Peyer's patch (tissue), 4 donors: ENCODE measurements around the gene MTMR12.

Source experiments
- POLR2A ChIP-seq, 2 donors: fragments of 450-650 bp; IDR thresholded peaks; one replicate each; pipeline ENCODE4 v1.5.1; 2017; ENCODE audit warnings: antibody characterized with exemption in 2 of 2, mild to moderate bottlenecking in 2 of 2, moderate library complexity in 2 of 2
- TF ChIP-seq, protein P1 (sequence below), 6 experiments: fragments of 450-650 bp in 4 of 6; fragments of 200-600 bp in 2 of 6; sonication (generic) in 1 of 6; IDR thresholded peaks; one replicate each; pipeline ENCODE4 v1.5.1; 2017 to 2019; ENCODE audit warnings: antibody characterized with exemption in 6 of 6, mild to moderate bottlenecking in 3 of 6, moderate library complexity in 1 of 6

DNA sequence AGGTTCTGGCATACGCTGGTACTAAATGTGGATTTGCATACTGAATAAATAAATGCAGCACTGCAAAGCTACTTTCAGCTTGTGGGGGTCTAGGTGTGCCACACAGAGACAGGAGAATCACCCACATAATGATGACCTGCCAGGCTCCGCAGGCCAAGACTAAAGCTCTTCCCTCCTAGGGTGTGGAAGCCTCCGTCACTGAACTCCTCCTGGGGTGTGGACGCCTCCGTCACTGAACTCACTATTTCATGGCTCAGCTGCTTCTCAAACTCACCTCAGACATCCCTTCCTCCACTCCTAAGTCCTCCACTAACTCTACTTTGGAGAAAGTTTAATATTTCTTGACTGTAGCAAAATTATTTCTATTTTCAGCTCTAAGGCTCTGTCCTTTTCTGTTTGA, 73.4 kb downstream of the MTMR12 start:
- TF ChIP-seq, protein P1, sequence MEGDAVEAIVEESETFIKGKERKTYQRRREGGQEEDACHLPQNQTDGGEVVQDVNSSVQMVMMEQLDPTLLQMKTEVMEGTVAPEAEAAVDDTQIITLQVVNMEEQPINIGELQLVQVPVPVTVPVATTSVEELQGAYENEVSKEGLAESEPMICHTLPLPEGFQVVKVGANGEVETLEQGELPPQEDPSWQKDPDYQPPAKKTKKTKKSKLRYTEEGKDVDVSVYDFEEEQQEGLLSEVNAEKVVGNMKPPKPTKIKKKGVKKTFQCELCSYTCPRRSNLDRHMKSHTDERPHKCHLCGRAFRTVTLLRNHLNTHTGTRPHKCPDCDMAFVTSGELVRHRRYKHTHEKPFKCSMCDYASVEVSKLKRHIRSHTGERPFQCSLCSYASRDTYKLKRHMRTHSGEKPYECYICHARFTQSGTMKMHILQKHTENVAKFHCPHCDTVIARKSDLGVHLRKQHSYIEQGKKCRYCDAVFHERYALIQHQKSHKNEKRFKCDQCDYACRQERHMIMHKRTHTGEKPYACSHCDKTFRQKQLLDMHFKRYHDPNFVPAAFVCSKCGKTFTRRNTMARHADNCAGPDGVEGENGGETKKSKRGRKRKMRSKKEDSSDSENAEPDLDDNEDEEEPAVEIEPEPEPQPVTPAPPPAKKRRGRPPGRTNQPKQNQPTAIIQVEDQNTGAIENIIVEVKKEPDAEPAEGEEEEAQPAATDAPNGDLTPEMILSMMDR (IDR thresholded peaks at IDR 0.05): no peak
- no peak for TF ChIP-seq POLR2A (IDR thresholded peaks at IDR 0.05)
